Neural cell (in vitro differentiated cells): ENCODE data around the gene APBB2.

Source experiments
- EP300 ChIP-seq: fragments of 450-650 bp; conservative IDR thresholded peaks from 2 replicates; pipeline ENCODE4 v1.6.1; 2014; ENCODE audit warnings: antibody characterized with exemption, mild to moderate bottlenecking, moderate library complexity; ENCODE audit not compliant: poor library complexity, severe bottlenecking
- EZH2 ChIP-seq: fragments of 200-600, 300-800 bp; shearing (Covaris generic), sonication (generic); IDR thresholded peaks from 2 replicates; pipeline ENCODE4 v1.6.1; 2014; ENCODE audit warnings: antibody characterized with exemption, low read length, borderline replicate concordance, mild to moderate bottlenecking; ENCODE audit not compliant: insufficient read depth, poor library complexity, severe bottlenecking
- POLR2AphosphoS5 ChIP-seq: IDR thresholded peaks from 2 replicates; pipeline ENCODE4 v1.6.1; 2012
- RAD21 ChIP-seq: fragments of 450-650 bp; conservative IDR thresholded peaks from 2 replicates; pipeline ENCODE4 v1.6.1; 2014; ENCODE audit warnings: antibody characterized with exemption, mild to moderate bottlenecking, moderate library complexity
- TAF1 ChIP-seq: IDR thresholded peaks from 2 replicates; pipeline ENCODE4 v1.6.1; 2012; ENCODE audit warnings: low read depth
- TF ChIP-seq, protein P1 (sequence below): fragments of 450-650 bp; IDR thresholded peaks from 2 replicates; pipeline ENCODE4 v1.5.1; 2014; ENCODE audit warnings: antibody characterized with exemption, mild to moderate bottlenecking, moderate library complexity; ENCODE audit not compliant: poor library complexity, severe bottlenecking

DNA sequence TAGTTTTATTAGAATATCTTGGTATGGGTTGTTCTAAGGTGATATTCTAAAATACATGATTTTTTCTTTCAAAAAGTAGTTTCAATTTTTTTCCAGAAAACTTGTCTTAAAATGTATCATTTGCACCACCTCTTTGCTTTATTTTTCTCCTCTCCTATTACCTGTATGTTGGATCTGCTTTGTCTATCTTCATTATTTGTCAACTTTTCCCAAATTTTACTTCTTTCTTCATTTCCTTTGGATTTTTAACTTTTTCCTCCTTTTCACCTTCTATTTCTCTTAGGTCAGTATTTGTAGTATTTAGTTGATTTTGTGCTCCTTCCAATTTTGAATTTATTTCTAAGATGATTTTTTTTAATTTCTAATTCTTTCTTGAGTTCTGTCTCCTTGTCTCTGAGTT lies 169.6 kb downstream of the APBB2 start:
- TF ChIP-seq EP300 = no peak
- TF ChIP-seq, protein P1, sequence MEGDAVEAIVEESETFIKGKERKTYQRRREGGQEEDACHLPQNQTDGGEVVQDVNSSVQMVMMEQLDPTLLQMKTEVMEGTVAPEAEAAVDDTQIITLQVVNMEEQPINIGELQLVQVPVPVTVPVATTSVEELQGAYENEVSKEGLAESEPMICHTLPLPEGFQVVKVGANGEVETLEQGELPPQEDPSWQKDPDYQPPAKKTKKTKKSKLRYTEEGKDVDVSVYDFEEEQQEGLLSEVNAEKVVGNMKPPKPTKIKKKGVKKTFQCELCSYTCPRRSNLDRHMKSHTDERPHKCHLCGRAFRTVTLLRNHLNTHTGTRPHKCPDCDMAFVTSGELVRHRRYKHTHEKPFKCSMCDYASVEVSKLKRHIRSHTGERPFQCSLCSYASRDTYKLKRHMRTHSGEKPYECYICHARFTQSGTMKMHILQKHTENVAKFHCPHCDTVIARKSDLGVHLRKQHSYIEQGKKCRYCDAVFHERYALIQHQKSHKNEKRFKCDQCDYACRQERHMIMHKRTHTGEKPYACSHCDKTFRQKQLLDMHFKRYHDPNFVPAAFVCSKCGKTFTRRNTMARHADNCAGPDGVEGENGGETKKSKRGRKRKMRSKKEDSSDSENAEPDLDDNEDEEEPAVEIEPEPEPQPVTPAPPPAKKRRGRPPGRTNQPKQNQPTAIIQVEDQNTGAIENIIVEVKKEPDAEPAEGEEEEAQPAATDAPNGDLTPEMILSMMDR = no peak
- TF ChIP-seq TAF1 = no peak
- TF ChIP-seq EZH2 = no peak
- TF ChIP-seq RAD21 = no peak
- TF ChIP-seq POLR2AphosphoS5 = no peak
